Sigmoid colon (tissue), 7 donors: ENCODE measurements around the gene SIN3B. TPM values are rescaled to one million over a fixed set of nuclear protein-coding genes. Genes with fewer than 3 reads are reported as not detected.

ENCODE experiments used
- DNase-seq: peaks from one replicate; pipeline ENCODE4 v3.0.0-alpha.2; 2019
- H3K27ac ChIP-seq, 4 donors: fragments of 200-600 bp; sonication (generic); one replicate each; pipeline ENCODE4 v1.5.1; 2016 to 2019; ENCODE audit warnings: mild to moderate bottlenecking in 1 of 4
- H3K27me3 ChIP-seq, 3 donors: fragments of 200-600 bp; sonication (generic); one replicate each; pipeline ENCODE4 v1.5.1; 2019; ENCODE audit warnings: mild to moderate bottlenecking in 1 of 3
- H3K36me3 ChIP-seq, 4 donors: fragments of 200-600 bp; sonication (generic); one replicate each; pipeline ENCODE4 v1.5.1; 2016 to 2019
- H3K4me1 ChIP-seq, 4 donors: fragments of 200-600 bp; sonication (generic); one replicate each; pipeline ENCODE4 v1.5.1; 2017 to 2019
- H3K4me3 ChIP-seq, 4 donors: fragments of 200-600 bp; sonication (generic); one replicate each; pipeline ENCODE4 v1.5.1; 2017 to 2019; ENCODE audit warnings: mild to moderate bottlenecking in 2 of 4, moderate library complexity in 1 of 4
- H3K9me3 ChIP-seq, 4 donors: fragments of 200-600 bp in 3 of 4; sonication (generic) in 3 of 4; one replicate each; pipeline versions ENCODE4 v1.5.1 to v1.6.1; 2013 to 2019
- EP300 ChIP-seq, 4 donors: sonication (generic); formaldehyde crosslinking; IDR thresholded peaks; one replicate each; pipeline ENCODE4 v1.6.1; 2017; ENCODE audit warnings: antibody characterized with exemption in 4 of 4
- POLR2A ChIP-seq, 2 donors: fragments of 450-650 bp; IDR thresholded peaks; one replicate each; pipeline ENCODE4 v1.6.1; 2016; ENCODE audit warnings: antibody characterized with exemption in 2 of 2, mild to moderate bottlenecking in 2 of 2, moderate library complexity in 2 of 2
- POLR2AphosphoS5 ChIP-seq, 4 donors: sonication (generic); formaldehyde crosslinking; IDR thresholded peaks; one replicate each; pipeline ENCODE4 v1.6.1; 2017; ENCODE audit warnings: antibody characterized with exemption in 4 of 4
- WGBS, 2 donors: extraction: QIAGEN DNeasy Blood & Tissue Kit; methylation state at CpG; one replicate each; pipeline ENCODE4 v1.1.7; 2013; 5-methylcytosine and 5-hydroxymethylcytosine counted together
- intact Hi-C: fragments of 100-400 bp; cut with DNase I; formaldehyde crosslinking; loops from one replicate; pipeline ENCODE4 v1.15.1; 2023
- polyA plus RNA-seq, 3 donors: library from polyadenylated mRNA; stranded (reverse); fragments of 200-250 nt; gene quantifications; one replicate each; pipeline ENCODE4 v1.2.3, GENCODE V29; 2013
- total RNA-seq, 4 donors: library from RNA; depleted of rRNA; stranded (reverse); fragments of >200 nt; gene quantifications; one replicate each; pipeline ENCODE4 v1.1.0, GENCODE V29; 2016
- TF ChIP-seq, protein P1 (sequence below), 4 experiments: fragments of 450-650 bp in 3 of 4; fragments of 200-600 bp in 1 of 4; IDR thresholded peaks; one replicate each; pipeline ENCODE4 v1.5.1; 2016 to 2019; ENCODE audit warnings: antibody characterized with exemption in 4 of 4, mild to moderate bottlenecking in 3 of 4, moderate library complexity in 2 of 4
- donor health status: healthy with polysubstance abuse.
- donor health status: Bipolar disorder and iron deficiency.
- donor health status: healthy.

Gene SIN3B
- total and polyA plus RNA-seq, 7 donors, result 5.1 to 67.3 (median 24.7) TPM

DNA sequence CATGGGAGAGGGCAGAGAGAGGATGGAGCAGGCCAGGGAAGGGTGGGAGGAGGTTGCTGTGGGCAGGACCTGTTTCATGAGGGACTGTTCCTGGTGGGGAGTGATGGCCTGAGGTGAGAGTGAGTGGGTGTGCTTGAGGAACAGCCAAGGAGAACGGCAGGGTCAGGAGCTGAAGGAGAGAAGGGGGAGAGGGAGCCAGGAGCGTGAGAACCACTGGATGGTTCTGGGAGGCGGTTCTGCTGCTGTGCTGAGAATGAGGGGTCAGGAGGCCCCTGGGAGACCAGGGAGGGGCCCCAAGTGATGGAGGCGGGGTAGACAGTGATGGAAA lies 7.8 kb downstream of the SIN3B start:
- H3K9me3 ChIP-seq, result no peaks in the 10 kb centered on the region
- H3K27me3 ChIP-seq, result no peaks in the 10 kb centered on the region
- H3K27ac ChIP-seq, result no peak overlapping the region
- intact Hi-C loops, result no loop called here
- no peak overlapping the region for H3K4me3 ChIP-seq
- H3K4me1 ChIP-seq, result no peaks in the 10 kb centered on the region
- TF ChIP-seq, protein P1, sequence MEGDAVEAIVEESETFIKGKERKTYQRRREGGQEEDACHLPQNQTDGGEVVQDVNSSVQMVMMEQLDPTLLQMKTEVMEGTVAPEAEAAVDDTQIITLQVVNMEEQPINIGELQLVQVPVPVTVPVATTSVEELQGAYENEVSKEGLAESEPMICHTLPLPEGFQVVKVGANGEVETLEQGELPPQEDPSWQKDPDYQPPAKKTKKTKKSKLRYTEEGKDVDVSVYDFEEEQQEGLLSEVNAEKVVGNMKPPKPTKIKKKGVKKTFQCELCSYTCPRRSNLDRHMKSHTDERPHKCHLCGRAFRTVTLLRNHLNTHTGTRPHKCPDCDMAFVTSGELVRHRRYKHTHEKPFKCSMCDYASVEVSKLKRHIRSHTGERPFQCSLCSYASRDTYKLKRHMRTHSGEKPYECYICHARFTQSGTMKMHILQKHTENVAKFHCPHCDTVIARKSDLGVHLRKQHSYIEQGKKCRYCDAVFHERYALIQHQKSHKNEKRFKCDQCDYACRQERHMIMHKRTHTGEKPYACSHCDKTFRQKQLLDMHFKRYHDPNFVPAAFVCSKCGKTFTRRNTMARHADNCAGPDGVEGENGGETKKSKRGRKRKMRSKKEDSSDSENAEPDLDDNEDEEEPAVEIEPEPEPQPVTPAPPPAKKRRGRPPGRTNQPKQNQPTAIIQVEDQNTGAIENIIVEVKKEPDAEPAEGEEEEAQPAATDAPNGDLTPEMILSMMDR (IDR thresholded peaks at IDR 0.05), result no peak
- TF ChIP-seq POLR2AphosphoS5 (IDR thresholded peaks at IDR 0.05) (no peak), POLR2A (IDR thresholded peaks at IDR 0.05) (no peak), EP300 (IDR thresholded peaks at IDR 0.05) (no peak)
- no peak for DNase-seq
- H3K36me3 ChIP-seq, result peaks cover 12 to 95% (median 38%) of the 10 kb centered on the region in 4 donors
- 90 to 95% methylated on average over 4 of the region's 4 CpGs for whole genome bisulfite sequencing, 2 donors

DNA sequence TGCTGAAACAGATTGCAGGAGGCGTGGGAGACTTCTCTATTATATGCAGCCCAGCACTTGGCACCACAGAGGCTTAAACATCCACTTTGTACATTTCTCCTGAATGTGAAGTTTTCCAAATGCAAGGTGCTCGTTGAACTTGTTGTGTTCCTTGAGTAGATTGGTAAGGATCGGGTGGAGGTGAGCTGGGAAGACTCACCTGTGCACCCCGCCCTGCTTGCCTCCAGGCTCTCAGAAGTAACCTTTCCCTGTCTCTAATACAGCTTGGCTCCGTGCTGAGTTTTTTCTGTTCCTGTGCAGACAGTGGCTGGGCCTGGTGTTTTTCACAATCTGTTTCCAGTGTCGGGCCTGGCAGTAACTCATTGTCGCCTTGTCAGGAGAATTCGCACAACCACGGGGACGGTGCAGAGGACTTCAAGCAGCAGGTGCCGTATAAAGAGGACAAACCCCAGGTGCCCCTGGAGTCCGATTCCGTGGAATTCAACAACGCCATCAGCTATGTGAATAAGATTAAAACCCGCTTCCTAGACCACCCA lies 12.3 kb downstream of the SIN3B start:
- H3K36me3 ChIP-seq, result peaks cover 9 to 95% (median 42%) of the 10 kb centered on the region in 4 donors
- no peak for DNase-seq
- TF ChIP-seq EP300 (IDR thresholded peaks at IDR 0.05) (no peak), POLR2AphosphoS5 (IDR thresholded peaks at IDR 0.05) (no peak), POLR2A (IDR thresholded peaks at IDR 0.05) (no peak)
- TF ChIP-seq, protein P1 (IDR thresholded peaks at IDR 0.05), result no peak
- H3K9me3 ChIP-seq, result no peaks in the 10 kb centered on the region
- 94% methylated on average over 15 of the region's 15 CpGs for WGBS, 2 donors
- intact Hi-C loops, result no loop called here
- H3K4me3 ChIP-seq, result no peak overlapping the region
- no peak overlapping the region for H3K27ac ChIP-seq
- no peaks in the 10 kb centered on the region for H3K4me1 ChIP-seq
- no peaks in the 10 kb centered on the region for H3K27me3 ChIP-seq

DNA sequence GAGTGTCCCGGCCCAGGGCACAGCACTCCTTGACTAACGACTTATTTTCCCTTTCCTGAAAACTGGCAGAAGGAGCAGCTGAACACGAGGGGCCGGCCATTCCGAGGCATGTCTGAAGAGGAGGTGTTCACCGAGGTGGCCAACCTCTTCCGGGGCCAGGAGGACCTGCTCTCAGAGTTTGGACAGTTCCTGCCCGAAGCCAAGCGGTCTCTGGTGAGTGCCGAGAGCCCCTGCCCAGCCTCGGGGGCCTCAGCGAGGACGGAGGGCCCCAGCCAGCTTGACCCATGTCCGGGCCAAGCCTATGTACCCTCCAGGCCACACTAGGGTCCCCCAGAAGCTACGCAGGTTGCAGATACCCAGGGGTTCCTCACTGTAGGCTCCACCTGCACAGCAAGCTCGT lies 17.7 kb downstream of the SIN3B start:
- TF ChIP-seq EP300 (IDR thresholded peaks at IDR 0.05) (no peak), POLR2AphosphoS5 (IDR thresholded peaks at IDR 0.05) (no peak), POLR2A (IDR thresholded peaks at IDR 0.05) (no peak)
- TF ChIP-seq, protein P1 (IDR thresholded peaks at IDR 0.05), result no peak
- no peaks in the 10 kb centered on the region for H3K4me1 ChIP-seq
- no peak overlapping the region for H3K4me3 ChIP-seq
- H3K27ac ChIP-seq, result no peak overlapping the region
- H3K36me3 ChIP-seq, result peaks cover 26 to 100% (median 71%) of the 10 kb centered on the region in 4 donors
- intact Hi-C loops, result no loop called here
- WGBS, 2 donors, result 96 to 98% methylated on average over 16 of the region's 16 CpGs
- no peaks in the 10 kb centered on the region for H3K9me3 ChIP-seq
- no peaks in the 10 kb centered on the region for H3K27me3 ChIP-seq
- DNase-seq, result no peak

DNA sequence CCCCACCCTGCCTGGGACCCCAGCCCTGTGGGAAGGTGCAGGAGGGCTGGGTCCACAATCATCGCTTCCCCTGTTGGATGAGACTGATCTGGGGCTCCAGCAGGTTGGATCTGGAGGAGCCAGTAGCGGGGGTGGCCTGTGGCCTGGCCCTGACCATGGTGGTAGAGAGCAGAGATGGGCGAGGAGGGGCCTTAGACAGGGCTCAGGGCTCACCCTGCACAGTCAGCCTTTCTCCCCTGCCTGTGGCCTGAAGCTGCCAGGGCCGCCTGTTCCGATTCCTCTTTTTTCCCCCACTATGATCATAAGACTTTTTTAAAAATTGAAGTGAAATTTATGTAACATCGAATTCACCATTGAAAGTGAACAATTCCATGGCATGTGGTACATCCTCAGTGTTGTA lies 18.2 kb downstream of the SIN3B start:
- Histone ChIP-seq H3K27ac (no peak overlapping the region), H3K4me3 (no peak overlapping the region), H3K36me3 (peaks cover 29 to 100% (median 74%) of the 10 kb centered on the region in 4 donors), H3K4me1 (no peaks in the 10 kb centered on the region), H3K9me3 (no peaks in the 10 kb centered on the region), H3K27me3 (no peaks in the 10 kb centered on the region)
- DNase-seq, result no peak
- 95 to 97% methylated on average over 6 of the region's 6 CpGs for WGBS, 2 donors
- intact Hi-C loops, result no loop called here
- no peak for TF ChIP-seq POLR2AphosphoS5 (IDR thresholded peaks at IDR 0.05)
- TF ChIP-seq EP300 (IDR thresholded peaks at IDR 0.05), result no peak

DNA sequence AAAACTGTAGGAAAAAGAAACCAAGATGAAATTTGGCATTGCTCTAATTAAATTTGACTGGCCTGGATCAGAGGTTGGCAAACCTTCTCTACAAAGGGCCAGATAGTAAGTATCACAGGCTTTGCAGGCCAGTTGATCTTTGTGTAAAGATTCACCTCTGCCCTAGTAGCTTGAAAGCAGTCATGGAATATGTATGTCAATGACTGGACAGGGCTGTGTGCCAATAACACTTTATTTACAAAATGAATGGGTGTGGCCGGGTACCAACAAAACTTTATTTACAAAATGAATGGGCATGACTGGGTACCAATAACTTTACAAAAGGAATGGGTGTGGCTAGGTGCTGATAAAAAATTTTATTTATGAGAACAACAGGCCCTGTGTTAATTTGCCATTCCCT lies 20.0 kb downstream of the SIN3B start:
- H3K36me3 ChIP-seq, result peaks cover 35 to 100% (median 79%) of the 10 kb centered on the region in 4 donors
- H3K4me3 ChIP-seq, result no peak overlapping the region
- no peak for DNase-seq
- no peaks in the 10 kb centered on the region for H3K9me3 ChIP-seq
- WGBS, 2 donors, result 19 to 66% methylated on average over 1 of the region's 1 CpG
- intact Hi-C loops, result no loop called here
- TF ChIP-seq EP300 (IDR thresholded peaks at IDR 0.05) (no peak), POLR2A (IDR thresholded peaks at IDR 0.05) (no peak), POLR2AphosphoS5 (IDR thresholded peaks at IDR 0.05) (no peak)
- TF ChIP-seq, protein P1 (IDR thresholded peaks at IDR 0.05), result no peak
- H3K4me1 ChIP-seq, result no peaks in the 10 kb centered on the region
- H3K27me3 ChIP-seq, result no peaks in the 10 kb centered on the region
- no peak overlapping the region for H3K27ac ChIP-seq
